Mesodermal cell (in vitro differentiated cells): Measurements from ENCODE around the gene BBIP1.
A peak's percentile ranks its signal among the peaks of the same experiment; 100 is the strongest.
"Not testable (repeated sequence)": the region's sequence is repeated elsewhere in the genome, so short reads cannot be mapped to it uniquely, and the experiment has no call there.

ENCODE experiments used
- H3K27ac ChIP-seq: 2 replicates; pipeline ENCODE4 v1.7.0; 2013; ENCODE audit warnings: mild to moderate bottlenecking, low read depth, low read length, moderate library complexity; ENCODE audit not compliant: severe bottlenecking
- H3K36me3 ChIP-seq: 2 replicates; pipeline ENCODE4 v1.7.1; 2013; ENCODE audit warnings: mild to moderate bottlenecking, low read length, moderate library complexity; ENCODE audit not compliant: control insufficient read depth, insufficient read depth
- H3K4me1 ChIP-seq: one replicate; pipeline ENCODE4 v1.7.1; 2013; ENCODE audit warnings: mild to moderate bottlenecking, low read length; ENCODE audit not compliant: insufficient read depth, control insufficient read depth, poor library complexity, severe bottlenecking
- H3K4me3 ChIP-seq: 2 replicates; pipeline ENCODE4 v1.7.0; 2013; ENCODE audit warnings: low read length, control low read depth, mild to moderate bottlenecking; ENCODE audit not compliant: insufficient read depth, poor library complexity, severe bottlenecking; ENCODE audit errors: extremely low read depth
- H3K9me3 ChIP-seq: 2 replicates; pipeline ENCODE4 v1.7.1; 2013; ENCODE audit warnings: mild to moderate bottlenecking, low read length, moderate library complexity; ENCODE audit not compliant: control insufficient read depth
- WGBS, 2 experiments: methylation state at CpG; one replicate each; pipeline ENCODE4 v1.1.5; 2013; ENCODE audit warnings: missing lambda C conversion rate in 2 of 2; ENCODE audit not compliant: insufficient coverage in 2 of 2; 5-methylcytosine and 5-hydroxymethylcytosine counted together

Gene BBIP1

DNA sequence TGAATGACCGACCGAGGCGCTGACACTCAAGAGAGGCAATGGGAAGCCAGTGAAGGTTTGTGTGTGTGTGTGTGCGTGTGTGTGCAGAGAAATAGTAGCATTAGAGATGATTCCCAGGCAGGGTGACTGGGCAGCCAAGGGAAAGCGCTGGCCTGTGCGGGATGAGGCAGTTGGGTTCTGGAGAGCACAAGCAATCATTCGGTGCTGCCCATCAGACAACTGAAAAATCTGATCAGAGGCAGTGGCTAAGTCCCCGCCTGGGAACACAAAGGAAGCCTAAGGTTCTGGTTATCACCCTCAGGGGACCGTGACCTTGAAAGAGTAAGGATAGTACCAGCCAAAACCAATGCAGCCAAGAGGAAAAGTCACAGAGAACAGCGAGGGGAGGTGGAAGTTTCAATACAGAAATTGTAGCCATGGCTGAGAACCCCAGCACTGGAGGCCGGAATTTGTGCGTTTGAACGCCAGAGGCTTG, 48.1 kb downstream of the BBIP1 start:
- Histone ChIP-seq H3K9me3 (no peaks in the 10 kb centered on the region), H3K36me3 (no peaks in the 10 kb centered on the region), H3K4me1 (peaks cover 9% of the 10 kb centered on the region), H3K27ac (peak overlapping the region; percentile 97), H3K4me3 (peak overlapping the region; percentile 24)
- 74 to 85% methylated on average over 13 of the region's 13 CpGs for WGBS, 2 experiments

DNA sequence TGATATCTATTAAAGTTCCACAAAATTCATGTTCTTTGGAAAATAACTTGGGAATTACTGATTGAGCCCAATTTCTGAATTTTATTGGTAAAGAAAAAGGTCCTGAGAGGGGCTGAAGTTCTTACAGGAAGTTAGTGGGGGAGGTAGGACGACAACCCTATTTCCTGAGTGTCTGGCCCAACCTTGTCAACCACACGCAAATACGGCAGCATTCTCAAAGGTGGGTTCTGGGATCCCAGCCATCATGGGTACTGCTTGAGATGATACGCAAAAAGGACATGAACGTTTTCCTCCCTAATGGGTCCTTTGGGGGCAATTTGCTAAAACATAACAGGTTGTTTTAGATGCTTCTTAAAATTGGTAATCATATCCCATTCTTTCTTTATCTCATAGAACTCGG, 50.0 kb downstream of the BBIP1 start:
- Histone ChIP-seq H3K4me3 (no peak overlapping the region), H3K27ac (no peak overlapping the region), H3K36me3 (no peaks in the 10 kb centered on the region), H3K4me1 (peaks cover 24% of the 10 kb centered on the region), H3K9me3 (no peaks in the 10 kb centered on the region)
- 88 to 90% methylated on average over 3 to 5 of the region's 6 CpGs for WGBS, 2 experiments

DNA sequence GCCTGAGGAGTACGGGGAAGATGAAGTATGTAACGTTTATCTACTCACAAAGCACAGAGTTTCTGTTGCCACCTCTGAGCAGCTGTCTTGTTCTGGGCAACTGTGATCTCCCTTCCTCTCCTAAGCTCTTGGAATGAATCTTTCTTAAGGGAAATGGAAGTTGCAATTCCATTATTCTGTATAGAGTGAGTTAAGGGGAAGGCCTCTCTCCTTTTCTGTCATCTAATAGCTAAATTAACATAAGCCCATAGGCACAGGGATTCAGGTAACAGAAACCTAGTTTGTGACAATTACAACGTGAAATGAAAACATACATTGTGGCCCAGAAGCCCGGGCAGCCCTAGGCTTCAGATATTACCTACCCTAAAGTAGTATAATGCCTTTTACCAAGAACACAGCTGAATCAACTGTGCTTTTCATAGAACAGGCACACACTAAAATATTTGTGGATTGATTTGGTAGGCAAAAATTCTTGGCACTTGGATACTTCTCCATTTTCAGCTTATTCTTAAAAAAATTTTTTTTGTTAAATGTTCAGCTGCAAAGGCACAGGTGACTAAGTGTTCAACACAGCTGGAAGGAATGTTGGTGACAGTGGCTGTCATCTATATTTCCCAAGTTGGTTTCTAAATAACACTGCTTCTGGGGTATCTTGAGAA, 51.0 kb downstream of the BBIP1 start:
- Histone ChIP-seq H3K4me1 (peaks cover 24% of the 10 kb centered on the region), H3K9me3 (no peaks in the 10 kb centered on the region), H3K36me3 (no peaks in the 10 kb centered on the region), H3K4me3 (no peak overlapping the region), H3K27ac (no peak overlapping the region)
- 71 to 100% methylated on average over 1 to 2 of the region's 4 CpGs for WGBS, 2 experiments

DNA sequence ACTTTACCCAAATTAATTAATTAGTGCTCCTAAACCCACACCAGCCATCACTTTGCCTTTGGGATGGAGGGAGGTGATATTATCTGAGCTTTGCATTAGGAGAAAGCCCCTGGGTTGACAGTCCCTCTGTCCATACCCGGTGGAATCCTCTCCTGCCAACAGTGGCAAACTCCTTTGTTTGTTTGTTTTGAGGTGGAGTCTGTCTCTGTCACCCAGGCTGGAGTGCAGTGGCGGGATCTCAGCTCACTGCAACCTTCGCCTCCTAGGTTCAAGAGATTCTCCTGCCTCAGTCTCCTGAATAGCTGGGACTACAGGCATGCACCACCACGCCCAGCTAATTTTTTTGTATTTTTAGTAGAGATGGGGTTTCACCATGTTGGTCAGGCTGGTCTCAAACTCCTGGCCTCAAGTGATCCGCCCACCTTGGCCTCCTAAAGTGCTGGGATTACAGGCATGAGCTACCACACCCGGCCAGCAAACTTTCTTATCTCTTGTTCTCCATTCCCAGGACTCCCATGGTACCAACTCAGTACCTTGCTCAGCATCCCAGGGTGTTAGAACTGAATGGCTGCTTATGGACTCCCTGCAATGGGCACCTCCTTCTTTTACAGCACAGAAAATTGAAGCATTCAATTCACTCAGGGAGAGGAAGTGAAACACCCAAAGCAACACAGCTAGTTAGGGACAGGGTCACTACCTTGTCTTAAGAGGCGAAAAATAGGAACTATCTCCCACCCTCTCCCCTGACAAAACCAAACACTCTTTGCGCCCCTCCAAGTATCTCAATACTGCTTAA, 51.8 kb downstream of the BBIP1 start:
- 64 to 78% methylated on average over 4 of the region's 8 CpGs for WGBS, 2 experiments
- H3K4me3 ChIP-seq, H3K27ac ChIP-seq: not testable (repeated sequence)

DNA sequence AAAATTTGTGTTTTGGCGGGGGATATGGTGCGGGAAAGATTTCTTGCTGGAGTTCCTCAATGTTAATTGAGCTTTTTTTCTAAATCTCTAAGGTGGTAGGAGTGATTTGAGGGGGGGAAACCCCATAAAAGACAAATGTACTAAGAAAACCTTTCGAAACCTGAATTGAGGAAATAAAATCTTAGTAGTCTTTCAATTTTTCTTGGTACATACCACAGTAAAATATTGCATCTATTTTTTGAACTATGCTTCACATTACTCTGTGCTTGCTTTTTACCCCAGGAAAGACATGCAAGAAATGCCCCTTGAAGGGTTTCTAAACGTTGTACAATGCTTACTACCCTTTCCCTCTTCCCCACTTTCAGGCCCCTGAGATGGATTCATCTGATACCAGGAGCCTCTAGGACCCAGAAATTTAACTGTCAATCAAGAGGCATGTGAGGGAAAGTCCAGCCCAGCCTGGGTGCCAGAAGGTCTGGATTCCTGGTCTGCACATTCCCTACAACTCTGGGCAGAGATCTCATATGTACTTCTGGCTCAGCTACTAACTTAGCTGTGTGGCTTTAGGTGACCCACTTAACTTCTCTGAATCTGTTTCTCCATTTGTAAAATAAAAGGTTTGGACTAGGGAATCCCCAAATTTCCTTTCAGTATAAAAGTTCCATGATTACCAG, 53.0 kb downstream of the BBIP1 start:
- H3K36me3 ChIP-seq = no peaks in the 10 kb centered on the region
- no peaks in the 10 kb centered on the region for H3K9me3 ChIP-seq
- WGBS, 2 experiments = 67 to 81% methylated on average over 1 to 3 of the region's 4 CpGs
- no peak overlapping the region for H3K4me3 ChIP-seq
- peak overlapping the region; percentile 70 for H3K27ac ChIP-seq
- peaks cover 21% of the 10 kb centered on the region for H3K4me1 ChIP-seq

More for the DNA sequence above, 51.8 kb downstream of the BBIP1 start:
- not testable (repeated sequence) for H3K9me3 ChIP-seq, H3K36me3 ChIP-seq
- H3K4me1 ChIP-seq = peaks cover 24% of the 10 kb centered on the region

DNA sequence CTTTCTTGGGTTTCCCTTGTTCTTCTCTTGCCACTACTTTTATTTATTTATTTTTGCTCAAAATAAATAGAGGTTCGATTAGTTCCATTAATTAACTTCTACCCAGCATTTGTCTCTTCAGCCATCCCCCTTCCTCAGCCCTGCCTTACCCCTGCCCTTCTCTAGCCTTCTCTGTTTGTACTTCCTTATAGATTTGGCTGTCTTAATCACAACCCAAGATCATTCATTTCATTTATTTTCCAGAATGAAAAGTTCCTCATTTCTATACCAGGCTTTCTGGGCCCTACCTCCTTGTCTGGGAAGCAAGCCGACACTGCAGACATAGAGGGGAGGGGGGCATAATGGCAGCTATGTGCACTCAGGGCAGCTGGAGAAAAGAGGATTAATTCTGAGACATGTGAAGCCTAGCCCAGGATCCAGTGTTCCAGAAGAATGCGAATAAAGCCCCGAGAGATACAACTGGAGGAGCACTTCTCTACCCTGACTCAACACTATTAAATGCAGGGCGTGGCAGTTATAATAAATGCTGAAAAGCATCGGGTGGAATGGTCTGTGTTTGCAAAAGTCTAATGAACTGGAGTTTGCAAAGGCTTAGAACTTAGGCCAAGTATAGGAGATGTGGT, 53.7 kb downstream of the BBIP1 start:
- Histone ChIP-seq H3K9me3 (no peaks in the 10 kb centered on the region), H3K4me3 (no peak overlapping the region), H3K27ac (peak overlapping the region; percentile 70), H3K4me1 (peaks cover 20% of the 10 kb centered on the region), H3K36me3 (no peaks in the 10 kb centered on the region)
- 87 to 94% methylated on average over 5 of the region's 6 CpGs for WGBS, 2 experiments

DNA sequence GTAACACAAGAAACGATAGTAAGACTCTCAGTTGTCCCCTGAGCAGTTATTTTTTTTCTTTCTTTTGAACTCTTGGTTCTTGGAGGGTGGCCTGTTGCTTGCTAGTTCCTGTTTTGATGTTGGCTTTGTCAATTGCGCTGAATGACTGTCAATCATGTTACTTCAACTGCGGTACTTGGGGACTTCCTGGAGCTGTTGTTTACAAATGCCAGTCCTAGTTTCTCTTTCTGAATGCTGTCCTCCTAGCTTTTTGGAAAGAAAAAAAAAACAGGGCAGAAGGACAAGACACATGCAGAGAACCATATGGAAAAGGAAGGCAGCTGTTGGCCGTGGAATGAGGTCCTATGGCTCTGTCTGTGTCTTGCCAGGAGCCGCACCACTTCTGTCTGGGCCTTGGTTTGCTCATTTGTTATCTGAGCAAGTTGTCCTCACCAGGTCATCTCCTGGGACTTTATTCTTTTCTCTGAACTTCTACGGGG, 54.3 kb downstream of the BBIP1 start:
- peak overlapping the region; percentile 70 for H3K27ac ChIP-seq
- 85 to 86% methylated on average over 4 to 5 of the region's 6 CpGs for WGBS, 2 experiments
- H3K4me1 ChIP-seq = peaks cover 23% of the 10 kb centered on the region
- H3K9me3 ChIP-seq = no peaks in the 10 kb centered on the region
- no peak overlapping the region for H3K4me3 ChIP-seq
- H3K36me3 ChIP-seq = no peaks in the 10 kb centered on the region

DNA sequence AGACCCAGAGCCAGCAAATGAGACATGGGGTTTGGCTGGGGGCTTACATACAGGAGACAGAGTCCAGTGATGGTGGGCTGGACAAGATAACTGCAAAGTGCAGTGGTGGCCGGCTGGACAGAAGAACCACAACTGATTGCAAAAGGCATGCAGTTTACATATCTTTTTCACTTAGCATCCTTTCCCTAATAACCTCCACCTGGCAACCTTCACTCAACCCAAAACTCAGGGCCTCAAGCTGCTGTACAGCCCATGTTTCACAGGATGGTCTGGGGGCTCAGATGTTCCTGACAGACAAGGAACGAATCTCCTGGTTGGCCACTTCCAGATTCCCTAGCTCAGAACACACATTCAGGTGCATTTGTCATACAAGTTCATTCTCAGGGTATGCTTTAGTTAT, 55.0 kb downstream of the BBIP1 start:
- WGBS, 2 experiments = 94 to 100% methylated on average over 1 to 2 of the region's 2 CpGs
- Histone ChIP-seq H3K9me3 (no peaks in the 10 kb centered on the region), H3K27ac (no peak overlapping the region), H3K4me1 (peaks cover 25% of the 10 kb centered on the region), H3K4me3 (no peak overlapping the region), H3K36me3 (no peaks in the 10 kb centered on the region)

DNA sequence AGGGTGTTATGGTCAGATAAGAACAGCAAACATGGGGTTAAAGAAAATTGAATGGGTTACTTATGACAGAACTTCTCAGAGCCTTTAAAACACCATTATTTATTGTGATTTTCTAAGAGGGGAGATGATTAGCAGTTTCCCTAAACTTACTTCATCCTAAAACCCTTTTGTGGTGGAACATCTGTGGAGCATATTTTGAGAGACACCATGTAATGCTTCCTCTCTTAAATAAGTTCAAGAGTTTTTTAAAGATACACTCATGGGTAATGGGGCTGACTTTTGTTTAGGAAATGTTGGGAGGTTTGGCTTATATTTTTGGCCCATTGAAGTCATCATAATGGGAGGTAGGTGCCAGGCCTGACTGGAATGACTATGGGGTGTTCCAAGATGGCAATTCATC, 55.6 kb downstream of the BBIP1 start:
- Histone ChIP-seq H3K36me3 (no peaks in the 10 kb centered on the region), H3K4me3 (no peak overlapping the region), H3K4me1 (peaks cover 25% of the 10 kb centered on the region), H3K9me3 (no peaks in the 10 kb centered on the region), H3K27ac (no peak overlapping the region)

DNA sequence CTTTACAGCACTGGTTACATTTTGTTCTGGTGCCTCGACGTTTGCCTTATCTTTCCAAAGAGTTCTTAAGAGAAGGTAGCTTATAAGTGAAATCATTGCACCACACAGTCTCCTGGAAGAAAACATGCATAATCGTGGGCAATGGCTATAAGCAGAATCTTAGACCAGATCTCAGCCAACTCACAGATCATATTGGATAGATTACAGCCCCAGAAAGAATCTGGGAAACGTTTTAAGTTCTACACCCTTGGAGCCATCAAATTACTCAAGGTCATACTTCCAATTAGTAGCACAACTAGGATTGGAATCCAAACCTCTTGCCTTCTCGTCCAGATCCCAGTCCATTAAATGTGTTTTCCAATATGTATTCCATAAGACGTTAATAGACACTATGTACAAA, 56.0 kb downstream of the BBIP1 start:
- H3K9me3 ChIP-seq = no peaks in the 10 kb centered on the region
- 93 to 94% methylated on average over 2 to 4 of the region's 6 CpGs for whole genome bisulfite sequencing, 2 experiments
- H3K4me3 ChIP-seq = no peak overlapping the region
- no peaks in the 10 kb centered on the region for H3K36me3 ChIP-seq
- H3K27ac ChIP-seq = no peak overlapping the region
- H3K4me1 ChIP-seq = peaks cover 25% of the 10 kb centered on the region
